Measurements from ENCODE around the gene SCN4A.
A peak's percentile ranks its signal among the peaks of the same experiment; 100 is the strongest.

SCN4A gene

GRCh38 chr17:63954402-63955063, 18.2 kb downstream of the SCN4A start:
- DNase-seq, result peak; percentile 4

GRCh38 chr17:63950940-63951907, 21.5 kb downstream of the SCN4A start:
- DNase-seq, result no peak

- no peak for DNase-seq
These were observed 23.0 kb downstream of the SCN4A start for GRCh38 chr17:63949576-63950250.

GRCh38 chr17:63948521-63948920, 24.2 kb downstream of the SCN4A start:
- no peak for DNase-seq

- no peak for DNase-seq
These were observed 24.9 kb downstream of the SCN4A start for GRCh38 chr17:63947711-63948330.

GRCh38 chr17:63946440-63947363, 26.0 kb downstream of the SCN4A start:
- DNase-seq, result no peak

GRCh38 chr17:63945784-63946439, 26.8 kb downstream of the SCN4A start:
- DNase-seq, result no peak

- no peak for DNase-seq
These were observed 27.8 kb downstream of the SCN4A start for GRCh38 chr17:63944736-63945499.

GRCh38 chr17:63943745-63944144, 29.0 kb downstream of the SCN4A start:
- DNase-seq, result no peak

- DNase-seq, result no peak
These were observed 30.3 kb downstream of the SCN4A start for GRCh38 chr17:63942309-63942985.

- no peak for DNase-seq
These were observed 31.0 kb downstream of the SCN4A start for GRCh38 chr17:63941751-63942150.

GRCh38 chr17:63941162-63941561, 31.6 kb downstream of the SCN4A start:
- no peak for DNase-seq

- no peak for DNase-seq
These were observed 32.1 kb downstream of the SCN4A start for GRCh38 chr17:63940584-63940983.

- DNase-seq, result no peak
These were observed 32.8 kb downstream of the SCN4A start for GRCh38 chr17:63939884-63940283.

- no peak for DNase-seq
These were observed 33.3 kb downstream of the SCN4A start for GRCh38 chr17:63939401-63939800.

- no peak for DNase-seq
These were observed 34.8 kb downstream of the SCN4A start for GRCh38 chr17:63937920-63938319.

- DNase-seq, result no peak
These were observed 35.4 kb downstream of the SCN4A start for GRCh38 chr17:63937319-63937718.

- DNase-seq, result no peak
These were observed 38.3 kb downstream of the SCN4A start for GRCh38 chr17:63934183-63935112.

GRCh38 chr17:63933598-63933997, 39.1 kb downstream of the SCN4A start:
- no peak for DNase-seq
